Activated T-helper 17 cell treated with anti-CD3 and anti-CD28 coated beads, Interleukin-2, amount 50 U/mL, for 72 hours (primary cell): ENCODE measurements around the gene ATP13A2. TPM values are rescaled to one million over a fixed set of nuclear protein-coding genes. Genes with fewer than 3 reads are reported as not detected.

Experiments used
- total RNA-seq, 2 donors: library from RNA; stranded (reverse); gene quantifications; one replicate each; pipeline ENCODE4 v1.2.3, GENCODE V29; 2022

Gene ATP13A2
- total RNA-seq, 2 donors from 2014 or later = 24.2 to 51.7 TPM

Other genes starting within 250 kb of the ATP13A2 start
- 1,000 to 10,000 TPM; 1,202 to 2,371 TPM for gene RNU1-2, start 115.9 kb downstream of the ATP13A2 start, total RNA-seq
- gene CROCC, start 90.0 kb downstream of the ATP13A2 start, total RNA-seq = 10 to 100 TPM; 21.2 to 24.5 TPM
- not detected for gene MFAP2, start 31.3 kb downstream of the ATP13A2 start, total RNA-seq
- gene SDHB, start 42.1 kb upstream of the ATP13A2 start, total RNA-seq = 100 to 1,000 TPM in 1 of 2 donors, 10 to 100 TPM in 1; 82.9 to 137 TPM
- gene PADI2, start 107.5 kb upstream of the ATP13A2 start, total RNA-seq = under 1 TPM; 0.13 to 0.26 TPM
- not detected for gene PADI1, start 193.2 kb upstream of the ATP13A2 start, total RNA-seq
- gene PADI3, start 237.2 kb upstream of the ATP13A2 start, total RNA-seq = not detected